Activated CD8-positive, alpha-beta T cell treated with anti-CD3 and anti-CD28 coated beads for 36 hours (primary cell): ENCODE data around the gene RMI1. TPM values are rescaled to one million over a fixed set of nuclear protein-coding genes. Genes with fewer than 3 reads are reported as not detected.

ENCODE experiments used
- ATAC-seq: fragments of 200-7000 bp; cut with Tn5 transposase; one replicate; pipeline ENCODE4 v1.10.0; 2021; ENCODE audit warnings: mild to moderate bottlenecking, moderate library complexity
- CTCF ChIA-PET: fragments of 350-600 bp; sonication (Branson Sonifier 250); formaldehyde crosslinking; loops from one replicate; lab custom pipeline; 2021; ENCODE audit warnings: antibody characterized with exemption; lab: Charles Lee
- POLR2A ChIA-PET: fragments of 350-600 bp; sonication (Branson Sonifier 250); formaldehyde crosslinking; loops from one replicate; lab custom pipeline; 2021; ENCODE audit warnings: antibody characterized with exemption; lab: Charles Lee
- DNase-seq: peaks from one replicate; pipeline ENCODE4 v3.0.0-alpha.2; 2020
- H3K27ac Mint-ChIP-seq: one replicate; pipeline ENCODE4 v1.8.0; 2021; ENCODE audit warnings: mild to moderate bottlenecking, mixed read lengths
- H3K27me3 Mint-ChIP-seq: one replicate; pipeline ENCODE4 v1.8.0; 2021; ENCODE audit warnings: mixed read lengths
- H3K36me3 Mint-ChIP-seq: one replicate; pipeline ENCODE4 v1.8.0; 2021; ENCODE audit warnings: low read depth, mixed read lengths
- H3K4me1 Mint-ChIP-seq: one replicate; pipeline ENCODE4 v1.8.0; 2021; ENCODE audit warnings: low read depth, mixed read lengths
- H3K4me3 Mint-ChIP-seq: one replicate; pipeline ENCODE4 v1.8.0; 2021; ENCODE audit warnings: mild to moderate bottlenecking, moderate library complexity, mixed read lengths
- H3K9me3 Mint-ChIP-seq: one replicate; pipeline ENCODE4 v1.8.0; 2021; ENCODE audit warnings: mixed read lengths
- CTCF ChIP-seq: fragments of 200-600 bp; IDR thresholded peaks from one replicate; pipeline ENCODE4 v1.8.0; 2022; ENCODE audit warnings: antibody characterized with exemption, mild to moderate bottlenecking
- intact Hi-C: fragments of 100-400 bp; cut with micrococcal nuclease; formaldehyde crosslinking; loops from one replicate; pipeline ENCODE4 v1.10.0; 2022
- total RNA-seq, 2 experiments: library from RNA; stranded (reverse); gene quantifications; one replicate each; pipeline ENCODE4 v1.2.3, GENCODE V29; 2021

RMI1 gene
- total RNA-seq, 2 experiments from 2014 or later, result 20.1 to 20.6 TPM

- TF ChIP-seq CTCF, result no peak
- Mint-ChIP-seq H3K36me3 (peaks cover 7% of the 10 kb centered on the region), H3K9me3 (no peaks in the 10 kb centered on the region), H3K27ac (no peak overlapping the region), H3K4me1 (peaks cover 3% of the 10 kb centered on the region), H3K4me3 (no peak overlapping the region), H3K27me3 (no peaks in the 10 kb centered on the region)
- intact Hi-C loops, result loop anchor here (5.0 kb wide), 2 partner anchors 238 to 328 kb away; no protein-coding TSS in a partner anchor
- ATAC-seq (no peak), DNase-seq (no peak)
- CTCF ChIA-PET, result interaction anchor here (0.7 kb wide), 1 partner anchor 326 kb away, joined by 3 read pairs; no protein-coding TSS in a partner anchor
- POLR2A ChIA-PET, result no interaction called here
Measured at GRCh38 chr9:83934569-83935275, 45.9 kb upstream of the RMI1 start.

- intact Hi-C loops, result loop anchor here (5.0 kb wide), 2 partner anchors 237 to 327 kb away; no protein-coding TSS in a partner anchor
- ChIA-PET POLR2A (no interaction called here), CTCF (interaction anchor here (0.7 kb wide), 1 partner anchor 325 kb away, joined by 3 read pairs; no protein-coding TSS in a partner anchor)
- Mint-ChIP-seq H3K4me1 (peaks cover 3% of the 10 kb centered on the region), H3K36me3 (peaks cover 7% of the 10 kb centered on the region), H3K9me3 (no peaks in the 10 kb centered on the region), H3K4me3 (no peak overlapping the region), H3K27me3 (no peaks in the 10 kb centered on the region), H3K27ac (no peak overlapping the region)
- DNase-seq, result no peak
- no peak for TF ChIP-seq CTCF
- ATAC-seq, result no peak
Measured at GRCh38 chr9:83935276-83935935, 45.2 kb upstream of the RMI1 start.

- H3K27ac Mint-ChIP-seq, result no peak overlapping the region
- no peaks in the 10 kb centered on the region for H3K9me3 Mint-ChIP-seq
- CTCF ChIA-PET, result interaction anchor here (1.1 to 1.6 kb wide), 5 partner anchors 14 to 389 kb away, joined by 3 to 15 read pairs (median 3); partner anchors contain the start of gene KIF27
- no peak for ATAC-seq
- DNase-seq, result no peak
- peaks cover 3% of the 10 kb centered on the region for H3K4me1 Mint-ChIP-seq
- no peaks in the 10 kb centered on the region for H3K27me3 Mint-ChIP-seq
- POLR2A ChIA-PET, result interaction anchor here (1.1 kb wide), 1 partner anchor 14 kb away, joined by 4 read pairs; no protein-coding TSS in a partner anchor
- intact Hi-C loops, result loop anchor here (2.0 to 5.0 kb wide), 3 partner anchors 236 to 378 kb away; no protein-coding TSS in a partner anchor
- TF ChIP-seq CTCF, result no peak
- H3K36me3 Mint-ChIP-seq, result peaks cover 7% of the 10 kb centered on the region
- H3K4me3 Mint-ChIP-seq, result no peak overlapping the region
Measured at GRCh38 chr9:83936523-83936922, 44.1 kb upstream of the RMI1 start.

GRCh38 chr9:83937861-83938455 is 42.6 kb upstream of the RMI1 start:
- H3K36me3 Mint-ChIP-seq, result peaks cover 16% of the 10 kb centered on the region
- H3K4me1 Mint-ChIP-seq, result no peaks in the 10 kb centered on the region
- TF ChIP-seq CTCF, result peak; percentile 83
- DNase-seq, result peak; percentile 25
- peak; percentile 58 for ATAC-seq
- no peak overlapping the region for H3K4me3 Mint-ChIP-seq
- POLR2A ChIA-PET, result no interaction called here
- H3K9me3 Mint-ChIP-seq, result no peaks in the 10 kb centered on the region
- intact Hi-C loops, result loop anchor here (2.0 to 5.0 kb wide), 3 partner anchors 234 to 377 kb away; no protein-coding TSS in a partner anchor
- no peaks in the 10 kb centered on the region for H3K27me3 Mint-ChIP-seq
- H3K27ac Mint-ChIP-seq, result no peak overlapping the region
- CTCF ChIA-PET, result interaction anchor here (0.7 to 1.6 kb wide), 13 partner anchors 9 to 378 kb away, joined by 3 to 15 read pairs (median 4); partner anchors contain the start of gene KIF27
